AG08395 (cell line): ENCODE results near the gene CSGALNACT2.

ENCODE experiments used
- DNase-seq: peaks from one replicate; pipeline ENCODE4 v3.0.0; 2012; ENCODE audit warnings: mixed read lengths, low spot score

The CSGALNACT2 gene

DNA sequence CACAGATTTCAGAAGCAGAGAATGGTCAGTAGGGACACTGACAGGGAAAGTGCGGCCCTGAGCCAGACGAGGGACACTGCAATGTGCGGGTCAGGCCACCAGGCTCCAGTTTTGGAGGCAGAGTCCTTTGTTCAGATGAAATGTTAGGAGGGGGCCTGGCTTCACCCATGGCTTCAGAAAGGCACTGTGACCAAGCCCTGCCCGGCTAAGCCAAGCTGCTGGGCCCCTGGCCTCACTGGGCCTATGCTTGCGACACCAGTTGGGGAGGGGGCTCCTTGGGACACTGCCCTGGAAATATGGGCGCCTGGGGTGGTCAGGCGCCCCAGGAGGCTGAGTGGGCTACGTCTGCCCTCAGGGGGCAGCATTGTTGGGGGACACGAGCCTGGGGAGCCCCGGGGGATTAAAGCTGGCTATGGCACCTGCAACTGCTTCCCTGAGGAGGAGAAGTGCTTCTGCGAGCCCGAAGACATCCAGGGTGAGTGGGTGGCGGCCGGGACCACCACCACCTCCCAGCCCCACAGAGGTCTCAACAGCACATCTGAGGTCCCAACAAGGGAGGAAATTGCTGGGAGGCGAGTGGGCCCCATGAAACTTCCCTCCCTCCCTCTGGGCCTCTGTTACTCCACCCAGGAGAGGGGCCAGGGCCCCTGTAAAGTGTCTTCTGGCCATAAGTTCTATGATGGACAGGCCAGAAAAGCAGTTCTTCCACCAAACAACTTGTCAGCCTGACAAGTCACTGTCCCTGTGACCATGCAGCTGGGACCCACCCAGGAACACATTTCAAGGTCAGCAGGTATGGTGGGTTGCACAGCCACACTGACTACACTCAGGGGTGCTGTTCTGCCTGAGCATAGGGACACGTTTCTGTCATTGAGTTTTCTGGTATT, 24.8 kb upstream of the CSGALNACT2 start:
- DNase-seq: no peak

DNA sequence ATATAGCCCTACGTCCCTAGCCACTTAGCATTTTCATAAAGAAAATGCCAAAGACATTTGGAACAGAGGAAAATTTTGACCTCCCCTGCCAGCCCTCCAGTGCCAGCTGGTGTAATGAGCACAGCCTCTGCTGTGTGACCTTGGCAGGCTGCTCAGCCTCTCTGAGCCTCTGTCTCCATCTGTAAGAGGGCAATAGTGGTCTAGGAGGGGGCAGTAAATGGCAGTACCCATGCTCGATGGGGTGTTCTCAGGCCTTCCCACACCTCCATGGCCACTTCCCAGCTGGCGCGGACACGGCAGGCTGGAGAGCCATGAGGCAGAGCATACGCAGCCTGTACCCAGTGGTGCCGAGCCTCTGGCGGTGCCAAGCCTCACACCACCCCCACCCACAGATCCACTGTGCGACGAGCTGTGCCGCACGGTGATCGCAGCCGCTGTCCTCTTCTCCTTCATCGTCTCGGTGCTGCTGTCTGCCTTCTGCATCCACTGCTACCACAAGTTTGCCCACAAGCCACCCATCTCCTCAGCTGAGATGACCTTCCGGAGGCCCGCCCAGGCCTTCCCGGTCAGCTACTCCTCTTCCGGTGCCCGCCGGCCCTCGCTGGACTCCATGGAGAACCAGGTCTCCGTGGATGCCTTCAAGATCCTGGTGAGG, 24.0 kb upstream of the CSGALNACT2 start:
- DNase-seq: no peak

- no peak for DNase-seq
These were observed 23.3 kb upstream of the CSGALNACT2 start for GRCh38 chr10:43114743-43115611.

DNA sequence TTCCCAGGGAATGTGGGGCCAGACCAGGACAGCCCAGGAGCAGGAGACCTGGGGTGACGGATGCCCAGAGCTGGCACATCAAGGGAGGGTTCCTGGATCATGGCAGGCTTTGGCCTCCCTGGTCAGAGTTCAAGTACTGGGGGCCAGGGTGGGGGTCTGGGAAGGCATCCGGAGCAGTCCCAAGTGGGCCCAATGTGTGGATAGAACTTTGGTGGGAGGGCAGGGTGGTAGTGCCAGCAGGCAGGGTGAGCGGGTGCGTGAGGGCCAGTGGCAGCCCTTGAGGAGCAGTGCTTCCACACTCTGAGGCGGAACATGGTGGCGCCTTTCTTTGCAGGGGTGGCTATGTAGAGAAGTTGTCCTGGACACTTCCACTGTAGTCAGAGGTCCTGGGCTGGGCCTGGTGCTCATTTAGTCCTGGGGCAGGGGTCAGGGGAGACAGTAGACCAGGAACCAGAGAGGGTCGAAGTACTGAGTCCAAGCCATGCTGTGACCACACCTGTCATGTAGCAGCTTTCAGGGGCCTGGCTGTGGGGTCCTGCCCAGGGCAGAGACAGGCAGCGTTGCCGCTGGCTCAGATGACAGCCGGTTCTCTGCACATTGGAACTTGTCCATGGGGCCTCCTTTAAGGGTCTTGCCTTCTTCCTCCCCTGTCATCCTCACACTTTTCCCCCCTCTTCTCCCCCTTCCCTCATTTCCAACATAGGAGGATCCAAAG, 22.2 kb upstream of the CSGALNACT2 start:
- DNase-seq: no peak

DNA sequence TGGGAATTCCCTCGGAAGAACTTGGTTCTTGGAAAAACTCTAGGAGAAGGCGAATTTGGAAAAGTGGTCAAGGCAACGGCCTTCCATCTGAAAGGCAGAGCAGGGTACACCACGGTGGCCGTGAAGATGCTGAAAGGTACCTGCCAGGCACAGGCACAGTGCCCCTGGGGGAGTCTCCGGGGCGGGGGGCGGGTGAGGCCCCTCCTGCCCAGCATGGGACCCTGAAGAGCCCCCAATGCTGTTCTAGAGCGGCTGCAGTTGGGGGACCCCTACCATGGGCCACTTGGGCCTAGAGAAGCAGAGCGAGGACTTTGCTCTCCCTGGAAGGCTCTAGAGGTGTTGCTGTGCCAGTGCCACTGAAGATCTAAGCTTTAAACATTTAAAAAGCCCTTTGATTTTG, 21.6 kb upstream of the CSGALNACT2 start:
- no peak for DNase-seq

GRCh38 chr10:43117031-43117776, 21.0 kb upstream of the CSGALNACT2 start:
- DNase-seq: no peak

- DNase-seq: no peak
These were observed 20.3 kb upstream of the CSGALNACT2 start for GRCh38 chr10:43117777-43118583.

GRCh38 chr10:43118631-43119415, 19.4 kb upstream of the CSGALNACT2 start:
- DNase-seq: no peak

GRCh38 chr10:43119416-43120115, 18.7 kb upstream of the CSGALNACT2 start:
- no peak for DNase-seq

DNA sequence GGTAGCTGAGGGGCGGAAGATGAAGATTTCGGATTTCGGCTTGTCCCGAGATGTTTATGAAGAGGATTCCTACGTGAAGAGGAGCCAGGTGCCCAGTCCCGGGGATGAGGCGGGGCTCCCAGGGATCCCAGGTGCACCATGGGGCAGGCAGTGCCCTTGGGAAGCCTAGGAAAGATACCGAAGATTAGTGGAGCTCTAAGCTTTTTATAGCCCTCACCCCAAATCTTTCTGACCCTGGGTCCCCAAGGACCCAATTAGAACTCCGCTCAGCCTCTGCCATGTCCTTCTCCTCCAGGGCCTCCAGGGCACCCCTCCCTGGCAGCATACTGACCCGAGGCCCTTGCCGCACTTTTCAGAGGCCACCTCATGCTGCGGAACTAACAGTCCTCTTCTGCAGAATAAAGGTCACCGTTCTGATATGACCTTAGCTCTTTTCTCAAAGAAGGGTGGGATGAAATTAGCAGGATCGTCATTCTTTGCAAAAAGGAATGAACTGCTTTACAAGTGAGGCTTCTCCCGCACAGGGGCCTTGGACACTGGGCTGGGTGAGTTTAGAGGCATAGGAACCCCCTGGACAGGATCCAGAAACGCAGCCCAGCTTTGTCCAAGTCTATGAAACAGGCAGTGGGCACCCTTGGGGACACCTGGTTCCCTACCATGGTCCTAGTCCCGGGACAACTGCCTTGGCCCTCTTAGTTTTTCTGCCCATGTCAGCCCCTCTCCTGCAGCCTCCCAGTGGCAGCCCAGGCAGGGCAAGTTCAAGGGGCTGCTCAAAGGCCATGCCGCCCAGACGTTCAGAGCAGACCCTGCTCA, 17.9 kb upstream of the CSGALNACT2 start:
- DNase-seq: no peak

- no peak for DNase-seq
These were observed 17.3 kb upstream of the CSGALNACT2 start for GRCh38 chr10:43120929-43121314.

DNA sequence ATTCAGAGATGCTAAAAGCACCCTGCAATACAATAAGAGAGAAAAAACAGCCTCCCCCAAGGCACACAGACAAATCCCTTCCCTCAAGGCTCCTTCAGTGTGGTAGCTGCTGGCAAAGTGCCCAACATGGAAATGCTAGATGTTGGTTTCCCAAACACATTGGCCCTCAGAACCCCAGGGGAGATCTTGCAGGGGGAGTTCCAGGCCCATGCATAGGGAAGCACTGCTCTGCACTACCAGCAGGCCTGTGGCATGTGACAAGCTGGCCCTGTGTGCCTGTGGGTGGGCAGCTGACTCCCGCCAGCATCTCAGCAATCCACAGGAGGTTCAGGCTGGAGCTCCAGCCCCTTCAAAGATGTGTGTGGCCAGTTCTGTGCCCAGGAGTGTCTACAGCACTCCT, 16.8 kb upstream of the CSGALNACT2 start:
- DNase-seq: no peak

- DNase-seq: no peak
These were observed 16.1 kb upstream of the CSGALNACT2 start for GRCh38 chr10:43122096-43122495.

DNA sequence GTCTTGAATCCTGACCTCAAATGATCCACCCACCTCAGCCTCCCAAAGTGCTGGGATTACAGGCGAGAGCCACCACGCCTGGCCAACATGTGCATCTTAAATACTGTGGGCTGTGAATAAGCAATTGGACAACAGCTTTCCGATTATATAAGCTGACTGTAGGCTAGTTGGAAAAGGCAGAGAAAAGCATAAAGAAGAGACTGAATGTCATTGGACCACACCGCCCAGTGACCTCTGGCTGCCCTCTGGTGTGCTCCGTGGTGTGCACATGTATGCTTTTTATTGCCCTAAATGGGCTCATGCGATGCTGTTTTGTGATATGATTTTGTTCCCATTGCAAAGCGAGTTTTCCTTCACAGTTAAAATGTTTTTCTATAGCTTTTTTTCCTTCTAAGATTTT, 15.4 kb upstream of the CSGALNACT2 start:
- DNase-seq: no peak

DNA sequence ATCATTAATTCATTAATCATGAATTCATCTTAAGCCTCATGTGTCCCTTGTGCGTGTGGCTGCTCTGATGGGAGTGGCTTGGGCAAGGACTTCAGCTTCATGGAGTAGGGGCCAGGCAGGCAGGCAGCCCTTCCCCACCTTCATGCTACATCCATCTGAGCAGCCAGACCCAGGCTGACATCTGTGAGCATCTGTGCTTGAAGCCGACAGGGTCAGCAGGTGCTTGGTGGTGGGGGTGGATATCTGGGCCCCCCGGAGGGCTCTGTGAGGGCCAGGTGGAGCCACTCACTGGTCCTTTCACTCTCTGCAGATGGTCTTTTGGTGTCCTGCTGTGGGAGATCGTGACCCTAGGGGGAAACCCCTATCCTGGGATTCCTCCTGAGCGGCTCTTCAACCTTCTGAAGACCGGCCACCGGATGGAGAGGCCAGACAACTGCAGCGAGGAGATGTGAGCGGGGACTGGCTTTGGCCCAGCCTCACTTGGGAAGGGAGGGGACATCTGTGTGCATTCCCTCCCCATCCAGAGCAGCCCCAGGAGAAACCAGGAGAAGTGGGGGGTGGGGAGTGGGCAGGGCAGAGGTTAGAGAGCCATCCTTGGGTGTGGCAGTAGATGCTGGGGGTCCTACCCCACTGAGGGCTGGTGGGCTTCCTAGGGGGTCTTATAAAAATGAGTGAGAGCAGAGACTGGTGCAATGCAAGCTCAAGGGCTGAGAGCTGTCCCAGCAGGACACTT, 14.7 kb upstream of the CSGALNACT2 start:
- no peak for DNase-seq

DNA sequence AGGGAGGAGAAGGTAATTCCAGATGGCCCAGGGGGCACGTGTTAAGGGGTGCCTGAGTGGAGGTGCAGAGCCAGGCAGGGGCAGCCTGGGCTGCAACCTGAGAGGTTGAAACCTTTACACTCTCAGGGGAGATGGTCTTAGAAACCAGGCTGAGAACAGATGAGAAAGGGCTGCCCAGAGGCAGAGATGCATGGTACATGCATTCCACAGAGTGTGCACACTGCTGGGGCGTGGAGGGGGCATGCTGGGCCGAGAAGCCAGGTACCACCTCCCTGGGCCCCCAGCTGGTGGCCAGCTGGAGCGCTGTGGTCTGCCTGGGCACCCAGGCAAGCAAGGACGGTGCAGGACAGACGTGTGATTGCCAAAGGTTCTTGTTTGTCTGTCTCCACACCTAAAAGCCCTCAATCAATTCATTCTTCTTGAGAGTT, 14.1 kb upstream of the CSGALNACT2 start:
- DNase-seq: no peak

GRCh38 chr10:43124574-43125273, 13.5 kb upstream of the CSGALNACT2 start:
- DNase-seq: no peak
